ENCODE measurements around the gene PHLDA3. TPM values are rescaled to one million over a fixed set of nuclear protein-coding genes. Genes with fewer than 3 reads are reported as not detected.

PHLDA3 gene
- total RNA-seq, 1 donor from 2014 or later, result 150 TPM

DNA sequence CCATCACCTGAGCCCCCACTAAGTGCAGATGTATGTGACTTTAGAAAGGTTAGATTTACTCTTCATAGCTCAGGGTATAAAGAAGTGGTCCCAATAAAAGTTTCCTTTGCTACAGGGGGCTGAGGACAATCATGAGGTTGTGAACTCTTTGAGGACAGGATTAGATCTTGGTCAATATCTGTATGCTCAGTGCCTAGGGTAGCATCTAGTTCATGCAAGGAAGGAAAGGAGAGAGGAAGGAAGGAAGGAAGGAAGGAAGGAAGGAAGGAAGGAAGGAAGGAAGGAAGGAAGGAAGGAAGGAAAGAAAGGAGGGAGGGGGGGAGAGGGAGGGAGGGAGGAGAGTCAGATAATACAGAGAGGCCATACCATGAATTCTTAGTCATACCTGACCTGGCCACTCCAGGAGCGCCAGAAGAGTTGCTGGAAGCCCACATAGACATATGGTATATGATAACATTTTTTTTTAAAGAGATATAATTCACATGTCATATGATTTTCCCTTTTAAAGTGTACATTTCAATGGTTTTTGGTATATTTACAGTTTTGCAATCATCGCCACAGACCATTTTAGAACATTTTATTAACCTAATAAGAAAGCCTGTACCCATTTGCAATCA lies 47.6 kb upstream of the PHLDA3 start:
- DNase-seq (ENCODE audit: low read depth), result no peak
- Mint-ChIP-seq H3K4me1 (ENCODE audit: low read depth, unreplicated experiment) (peaks cover 18% of the 10 kb centered on the region), H3K4me3 (ENCODE audit: unreplicated experiment) (no peak overlapping the region), H3K36me3 (ENCODE audit: low read depth, unreplicated experiment) (no peaks in the 10 kb centered on the region), H3K9me3 (ENCODE audit: unreplicated experiment) (no peaks in the 10 kb centered on the region), H3K27me3 (ENCODE audit: low read depth, unreplicated experiment) (peaks cover 11% of the 10 kb centered on the region), H3K27ac (ENCODE audit: unreplicated experiment) (no peak overlapping the region)
- Histone ChIP-seq H3K4me3 (ENCODE audit: insufficient read depth, low read depth, low read length) (no peak overlapping the region), H3K4me2 (ENCODE audit: low read length) (no peak overlapping the region), H3K27ac (ENCODE audit: low read depth, low read length) (no peak overlapping the region), H3K4me1 (ENCODE audit: insufficient read depth, low read length) (peaks cover 14% of the 10 kb centered on the region), H2AFZ (ENCODE audit: low read depth, low read length) (no peak overlapping the region), H3K9ac (ENCODE audit: low read length) (no peak overlapping the region), H3K9me3 (ENCODE audit: insufficient read depth, low read depth, low read length) (no peaks in the 10 kb centered on the region), H3K27me3 (ENCODE audit: insufficient read depth, low read length) (no peaks in the 10 kb centered on the region), H3K79me2 (ENCODE audit: insufficient read depth, low read length) (no peaks in the 10 kb centered on the region), H3K36me3 (ENCODE audit: insufficient read depth, low read length) (no peaks in the 10 kb centered on the region), H4K20me1 (ENCODE audit: insufficient read depth, low read length) (no peaks in the 10 kb centered on the region)
- no peak for FAIRE-seq
- TF ChIP-seq, protein P1, sequence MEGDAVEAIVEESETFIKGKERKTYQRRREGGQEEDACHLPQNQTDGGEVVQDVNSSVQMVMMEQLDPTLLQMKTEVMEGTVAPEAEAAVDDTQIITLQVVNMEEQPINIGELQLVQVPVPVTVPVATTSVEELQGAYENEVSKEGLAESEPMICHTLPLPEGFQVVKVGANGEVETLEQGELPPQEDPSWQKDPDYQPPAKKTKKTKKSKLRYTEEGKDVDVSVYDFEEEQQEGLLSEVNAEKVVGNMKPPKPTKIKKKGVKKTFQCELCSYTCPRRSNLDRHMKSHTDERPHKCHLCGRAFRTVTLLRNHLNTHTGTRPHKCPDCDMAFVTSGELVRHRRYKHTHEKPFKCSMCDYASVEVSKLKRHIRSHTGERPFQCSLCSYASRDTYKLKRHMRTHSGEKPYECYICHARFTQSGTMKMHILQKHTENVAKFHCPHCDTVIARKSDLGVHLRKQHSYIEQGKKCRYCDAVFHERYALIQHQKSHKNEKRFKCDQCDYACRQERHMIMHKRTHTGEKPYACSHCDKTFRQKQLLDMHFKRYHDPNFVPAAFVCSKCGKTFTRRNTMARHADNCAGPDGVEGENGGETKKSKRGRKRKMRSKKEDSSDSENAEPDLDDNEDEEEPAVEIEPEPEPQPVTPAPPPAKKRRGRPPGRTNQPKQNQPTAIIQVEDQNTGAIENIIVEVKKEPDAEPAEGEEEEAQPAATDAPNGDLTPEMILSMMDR (IDR thresholded peaks at IDR 0.05; ENCODE audit: insufficient read depth, low read depth, low read length), result no peak
- no peak for TF ChIP-seq EZH2 (IDR thresholded peaks at IDR 0.05; ENCODE audit: insufficient read depth, low read length)

DNA sequence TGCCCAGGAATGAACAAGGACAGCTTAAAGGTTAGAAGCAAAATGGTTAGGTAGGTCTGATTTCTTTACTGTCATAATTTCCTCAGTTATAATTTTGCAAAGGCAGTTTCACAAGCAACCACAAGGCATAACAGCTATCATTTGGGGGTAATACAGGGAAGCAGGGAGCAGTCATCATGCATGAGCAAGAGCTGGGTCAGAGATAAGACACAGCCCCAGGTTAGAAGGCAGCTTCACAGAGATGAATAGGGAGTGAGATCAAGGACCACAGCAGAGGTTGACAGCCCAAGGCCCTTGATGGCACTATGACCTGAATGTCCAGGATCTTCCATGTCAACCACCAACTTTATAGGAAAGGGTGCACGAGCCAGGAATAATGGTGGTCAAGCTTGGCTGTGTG lies 46.9 kb upstream of the PHLDA3 start:
- FAIRE-seq, result no peak
- Histone ChIP-seq H3K79me2 (ENCODE audit: insufficient read depth, low read length) (no peaks in the 10 kb centered on the region), H3K36me3 (ENCODE audit: insufficient read depth, low read length) (no peaks in the 10 kb centered on the region), H3K9me3 (ENCODE audit: insufficient read depth, low read depth, low read length) (no peaks in the 10 kb centered on the region), H3K27ac (ENCODE audit: low read depth, low read length) (no peak overlapping the region), H3K4me2 (ENCODE audit: low read length) (no peak overlapping the region), H2AFZ (ENCODE audit: low read depth, low read length) (no peak overlapping the region), H4K20me1 (ENCODE audit: insufficient read depth, low read length) (no peaks in the 10 kb centered on the region), H3K4me1 (ENCODE audit: insufficient read depth, low read length) (peaks cover 14% of the 10 kb centered on the region), H3K27me3 (ENCODE audit: insufficient read depth, low read length) (no peaks in the 10 kb centered on the region), H3K4me3 (ENCODE audit: insufficient read depth, low read depth, low read length) (no peak overlapping the region), H3K9ac (ENCODE audit: low read length) (no peak overlapping the region)
- Mint-ChIP-seq H3K4me3 (ENCODE audit: unreplicated experiment) (no peak overlapping the region), H3K27ac (ENCODE audit: unreplicated experiment) (no peak overlapping the region), H3K9me3 (ENCODE audit: unreplicated experiment) (no peaks in the 10 kb centered on the region), H3K27me3 (ENCODE audit: low read depth, unreplicated experiment) (peaks cover 11% of the 10 kb centered on the region), H3K36me3 (ENCODE audit: low read depth, unreplicated experiment) (no peaks in the 10 kb centered on the region), H3K4me1 (ENCODE audit: low read depth, unreplicated experiment) (peaks cover 21% of the 10 kb centered on the region)
- TF ChIP-seq, protein P1 (IDR thresholded peaks at IDR 0.05; ENCODE audit: insufficient read depth, low read depth, low read length), result no peak
- no peak for TF ChIP-seq EZH2 (IDR thresholded peaks at IDR 0.05; ENCODE audit: insufficient read depth, low read length)
- no peak for DNase-seq (ENCODE audit: low read depth)

DNA sequence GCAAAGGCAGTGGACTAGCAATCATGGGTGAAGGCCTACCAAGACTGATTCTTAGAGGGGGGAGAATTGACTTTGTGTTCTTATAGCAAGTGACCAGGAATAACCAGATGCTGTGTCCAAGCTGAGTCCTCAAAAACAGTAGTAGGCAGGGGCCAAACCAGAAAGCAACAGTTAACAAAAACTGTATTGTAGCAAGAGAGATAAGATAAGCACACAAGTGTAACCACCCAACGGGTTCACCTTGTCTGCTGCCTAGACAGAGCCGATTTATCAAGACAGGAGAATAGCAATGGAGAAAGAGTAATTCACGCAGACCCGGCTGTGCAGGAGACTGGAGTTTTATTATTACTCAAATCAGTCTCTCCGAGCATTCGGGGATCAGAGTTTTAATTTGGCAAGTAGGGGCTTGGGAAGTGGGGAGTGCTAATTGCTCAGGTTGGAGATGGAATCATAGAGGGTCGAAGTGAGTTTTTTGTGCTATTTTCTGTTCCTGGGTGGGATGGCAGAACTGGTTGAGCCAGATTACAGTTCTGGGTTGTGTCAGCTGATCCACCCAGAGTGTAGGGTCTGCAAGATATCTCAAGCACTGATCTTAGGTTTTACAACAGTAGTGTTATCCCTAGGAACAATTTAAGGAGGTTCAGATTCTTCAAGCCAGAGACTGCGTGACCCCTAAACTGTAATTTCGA lies 46.2 kb upstream of the PHLDA3 start:
- Histone ChIP-seq H3K4me3 (ENCODE audit: insufficient read depth, low read depth, low read length) (no peak overlapping the region), H3K36me3 (ENCODE audit: insufficient read depth, low read length) (no peaks in the 10 kb centered on the region), H3K9me3 (ENCODE audit: insufficient read depth, low read depth, low read length) (no peaks in the 10 kb centered on the region), H3K4me2 (ENCODE audit: low read length) (no peak overlapping the region), H3K27me3 (ENCODE audit: insufficient read depth, low read length) (no peaks in the 10 kb centered on the region), H4K20me1 (ENCODE audit: insufficient read depth, low read length) (no peaks in the 10 kb centered on the region), H3K9ac (ENCODE audit: low read length) (no peak overlapping the region), H3K27ac (ENCODE audit: low read depth, low read length) (no peak overlapping the region), H3K79me2 (ENCODE audit: insufficient read depth, low read length) (no peaks in the 10 kb centered on the region), H2AFZ (ENCODE audit: low read depth, low read length) (no peak overlapping the region), H3K4me1 (ENCODE audit: insufficient read depth, low read length) (peaks cover 14% of the 10 kb centered on the region)
- no peak for FAIRE-seq
- Mint-ChIP-seq H3K27ac (ENCODE audit: unreplicated experiment) (no peak overlapping the region), H3K9me3 (ENCODE audit: unreplicated experiment) (no peaks in the 10 kb centered on the region), H3K4me1 (ENCODE audit: low read depth, unreplicated experiment) (peaks cover 21% of the 10 kb centered on the region), H3K36me3 (ENCODE audit: low read depth, unreplicated experiment) (no peaks in the 10 kb centered on the region), H3K27me3 (ENCODE audit: low read depth, unreplicated experiment) (peaks cover 11% of the 10 kb centered on the region), H3K4me3 (ENCODE audit: unreplicated experiment) (no peak overlapping the region)
- DNase-seq (ENCODE audit: low read depth), result no peak
- TF ChIP-seq, protein P1 (IDR thresholded peaks at IDR 0.05; ENCODE audit: insufficient read depth, low read depth, low read length), result no peak
- no peak for TF ChIP-seq EZH2 (IDR thresholded peaks at IDR 0.05; ENCODE audit: insufficient read depth, low read length)

All from astrocyte (in vitro differentiated cells and primary cell).